Measurements from ENCODE around the gene HHIPL1.

Gene HHIPL1

GRCh38 chr14:99718031-99718810 lies 73.3 kb downstream of the HHIPL1 start:
- peak; percentile 44 for DNase-seq

DNA sequence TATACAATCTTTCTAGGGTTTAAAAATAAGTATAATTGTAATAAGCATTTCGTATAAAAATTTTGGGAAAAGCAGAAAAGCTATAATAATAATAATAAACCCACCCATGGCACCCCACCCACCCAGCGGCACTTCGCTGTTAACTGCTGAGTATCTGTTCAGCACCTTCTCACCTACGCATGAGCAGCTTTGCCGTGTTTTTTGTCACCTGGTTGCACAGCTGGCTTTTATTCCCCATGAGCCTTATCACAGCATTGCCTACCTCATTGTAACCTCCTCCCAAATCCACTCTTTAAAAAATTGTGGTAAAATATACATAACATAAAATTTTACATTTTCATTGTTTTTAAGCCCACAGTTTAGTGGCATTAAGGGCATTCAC lies 73.9 kb downstream of the HHIPL1 start:
- no peak for DNase-seq

DNA sequence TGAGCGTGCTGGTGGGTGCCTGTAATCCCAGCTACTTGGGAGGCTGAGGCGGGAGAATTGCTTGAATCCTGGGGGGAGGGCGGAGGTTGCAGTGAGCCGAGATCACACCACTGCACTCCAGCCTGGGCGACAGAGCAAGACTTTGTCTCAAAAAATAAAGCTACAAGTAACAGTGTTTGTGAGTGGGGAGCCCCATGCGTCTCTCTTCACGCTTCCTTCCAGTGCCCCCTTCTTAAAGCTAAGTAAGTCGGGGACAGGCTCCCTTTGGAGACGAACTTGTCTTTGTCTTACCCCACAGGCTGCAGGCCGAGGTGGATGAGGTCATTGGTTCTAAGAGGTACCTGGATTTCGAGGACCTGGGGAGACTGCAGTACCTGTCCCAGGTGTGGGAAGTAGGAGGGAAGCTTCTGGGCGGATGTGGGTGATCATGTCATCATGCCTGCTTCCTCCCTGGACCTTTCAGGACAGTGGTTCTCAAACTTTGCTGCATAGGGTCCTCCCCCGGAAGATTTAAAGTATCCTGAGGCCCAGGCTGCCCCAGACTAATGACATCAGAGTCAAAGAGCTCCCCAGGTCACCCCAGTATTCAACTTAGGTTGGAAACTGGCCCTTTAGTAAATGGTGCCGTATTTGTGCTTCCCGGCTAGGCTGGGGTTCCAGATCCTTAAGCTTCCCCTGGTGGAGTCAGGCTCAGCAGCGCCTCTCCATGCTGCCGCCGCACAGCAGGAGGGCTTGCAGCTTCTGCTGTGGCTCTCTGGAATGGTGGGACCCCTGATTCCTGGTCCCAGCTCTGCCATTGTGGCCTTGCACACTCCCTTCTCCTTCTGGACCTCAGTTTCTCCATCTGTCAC lies 76.2 kb downstream of the HHIPL1 start:
- no peak for DNase-seq

DNA sequence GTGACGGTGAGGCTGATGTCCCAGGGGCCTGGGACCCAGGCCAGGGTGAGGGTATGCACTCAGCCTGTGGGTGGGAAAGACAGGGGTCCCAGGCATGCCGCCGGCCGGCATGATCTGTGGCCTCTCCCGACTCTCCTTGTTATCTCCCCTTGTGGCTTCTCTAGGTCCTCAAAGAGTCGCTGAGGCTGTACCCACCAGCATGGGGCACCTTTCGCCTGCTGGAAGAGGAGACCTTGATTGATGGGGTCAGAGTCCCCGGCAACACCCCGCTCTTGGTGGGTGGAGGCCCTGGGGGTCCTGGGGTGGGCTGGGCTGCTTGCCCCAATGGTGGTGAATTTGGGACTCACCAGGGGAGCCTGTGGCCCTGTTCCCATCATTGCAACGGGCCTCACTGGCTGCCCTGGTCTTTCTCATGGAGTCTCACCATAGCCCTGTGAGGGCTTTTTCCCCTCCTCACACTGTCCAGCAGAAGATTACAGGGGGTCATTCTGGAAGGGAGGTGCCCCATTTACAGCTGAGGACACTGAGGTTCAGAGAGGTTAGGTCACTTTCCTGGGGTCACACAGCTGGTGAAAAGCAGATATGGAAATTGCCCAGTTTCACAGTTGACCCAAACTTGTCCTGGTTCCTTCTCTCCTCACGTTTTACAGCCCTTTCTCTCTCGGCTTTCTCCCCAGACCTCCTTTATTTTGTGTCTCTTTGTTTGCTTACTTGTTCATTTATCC lies 77.0 kb downstream of the HHIPL1 start:
- DNase-seq, result no peak

DNA sequence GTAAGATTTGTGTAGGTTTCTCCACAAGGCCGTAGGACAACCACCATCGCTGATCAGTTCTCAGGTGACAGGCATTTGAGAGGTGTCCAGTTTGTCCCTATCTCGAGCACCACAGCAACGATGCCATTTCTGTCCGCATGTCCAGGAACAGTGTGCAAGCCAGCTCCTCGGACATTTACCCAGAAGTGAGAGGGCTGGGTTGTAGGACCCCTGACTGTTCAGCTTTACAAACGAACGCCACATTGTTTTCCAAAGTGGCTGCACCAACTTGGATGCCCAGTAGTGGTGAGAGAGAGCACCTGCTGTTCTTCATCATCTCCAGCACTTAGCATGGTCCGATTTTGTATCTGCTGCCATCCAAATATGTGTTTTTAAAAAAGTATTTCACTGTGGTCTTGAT lies 77.8 kb downstream of the HHIPL1 start:
- DNase-seq, result no peak

DNA sequence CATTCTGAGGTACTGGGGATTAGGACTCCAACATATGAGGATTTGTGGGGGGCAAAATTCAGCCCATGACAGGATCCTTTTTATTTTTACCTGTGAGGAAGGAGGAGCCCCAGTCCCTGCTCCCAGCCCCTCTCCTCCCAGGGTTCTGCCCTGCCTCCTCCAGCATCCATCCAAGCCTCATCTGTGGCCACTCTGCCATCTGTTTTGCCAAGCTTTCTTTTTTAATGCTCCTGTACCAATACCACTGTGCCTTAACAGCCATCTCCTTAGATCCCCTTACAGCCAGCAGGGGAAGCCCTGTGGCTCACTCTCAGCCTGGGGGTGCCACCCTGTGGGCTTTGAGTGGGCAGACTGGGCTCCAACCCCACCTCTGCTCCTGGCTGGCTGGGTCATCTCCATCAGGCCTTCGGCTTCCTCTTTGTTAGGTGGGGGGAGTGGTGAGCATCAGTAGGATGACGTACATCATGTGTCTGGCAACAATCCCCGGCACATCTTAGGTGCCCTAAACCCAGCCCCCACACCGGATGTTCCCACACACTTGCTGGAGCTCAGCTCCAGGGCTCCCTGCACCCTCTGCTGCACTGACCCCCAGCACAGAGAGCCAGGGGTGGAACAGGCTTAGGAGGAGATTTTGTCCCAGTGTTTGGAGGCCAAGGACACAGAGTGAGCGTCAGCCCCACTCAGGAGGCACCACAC lies 79.4 kb downstream of the HHIPL1 start:
- DNase-seq, result no peak

GRCh38 chr14:99724939-99725773 lies 80.2 kb downstream of the HHIPL1 start:
- no peak for DNase-seq

DNA sequence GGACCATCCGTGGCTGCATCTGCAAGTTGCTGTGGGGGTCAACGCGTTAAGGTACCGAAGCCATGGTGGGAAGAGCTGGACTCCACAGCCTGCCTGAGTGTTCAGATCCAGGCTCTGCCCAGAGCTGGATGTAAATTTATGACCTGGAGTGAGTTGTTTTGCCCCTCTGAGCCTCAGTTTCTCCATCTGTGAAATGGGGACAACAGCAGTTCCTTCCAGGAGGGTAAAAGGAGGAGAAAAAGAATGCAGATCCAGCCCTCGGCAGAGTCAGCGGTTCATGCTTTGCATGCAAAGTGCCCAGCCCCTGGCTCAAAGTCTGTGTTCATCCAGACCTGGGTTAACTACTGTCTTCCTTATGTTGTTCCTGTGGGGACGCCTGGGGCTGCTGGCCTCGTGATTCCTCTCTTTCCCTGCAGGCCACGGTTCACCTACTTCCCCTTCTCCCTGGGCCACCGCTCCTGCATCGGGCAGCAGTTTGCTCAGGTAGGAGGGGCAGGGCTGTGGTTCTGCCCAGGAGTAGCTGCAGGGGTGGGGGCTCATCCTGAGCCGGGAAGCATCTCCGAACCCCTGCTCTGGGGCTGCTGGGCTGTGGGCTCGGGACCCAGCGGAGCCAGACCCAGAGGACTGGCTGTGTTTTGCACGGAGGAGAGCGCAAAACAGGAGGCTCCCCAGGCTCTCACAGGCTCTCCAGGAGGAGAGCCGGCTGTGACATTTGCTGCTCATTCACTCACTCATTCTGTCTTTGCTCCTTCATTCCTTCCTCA lies 81.0 kb downstream of the HHIPL1 start:
- DNase-seq, result no peak

GRCh38 chr14:99726538-99727095 lies 81.7 kb downstream of the HHIPL1 start:
- no peak for DNase-seq

- DNase-seq, result no peak
Observed at GRCh38 chr14:99727096-99727870, 82.4 kb downstream of the HHIPL1 start.

- DNase-seq, result no peak
Observed at GRCh38 chr14:99728231-99728920, 83.4 kb downstream of the HHIPL1 start.

DNA sequence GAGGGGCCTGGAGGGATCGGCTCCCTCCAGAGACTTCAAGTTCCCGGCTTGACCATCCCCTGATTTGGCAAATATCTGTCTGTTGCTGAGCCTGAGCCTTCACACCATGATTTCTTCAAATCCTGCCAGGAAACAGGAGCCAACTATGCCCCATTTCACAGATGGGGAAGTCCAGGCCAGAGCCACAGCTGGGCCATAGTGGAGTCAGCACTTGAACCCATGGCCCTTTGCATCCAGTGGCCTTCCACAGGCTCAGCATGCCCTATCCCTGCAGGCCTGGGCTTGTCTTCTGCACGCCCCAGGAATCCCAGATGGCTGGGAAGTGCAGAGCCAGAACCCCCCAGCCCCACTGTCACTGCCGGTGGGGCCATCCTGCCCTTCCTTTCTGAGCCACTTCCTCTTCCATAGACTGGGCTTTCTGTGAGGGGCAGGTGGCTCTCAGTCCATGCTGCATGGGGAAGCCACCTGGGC lies 84.1 kb downstream of the HHIPL1 start:
- no peak for DNase-seq

All from NCI-H1092 (cell line).